Suppressor macrophage (primary cell): ENCODE data around the gene RB1.
"Not testable (repeated sequence)": the region's sequence is repeated elsewhere in the genome, so short reads cannot be mapped to it uniquely, and the experiment has no call there.

Experiments used
- DNase-seq, 4 experiments: peaks; one replicate each; pipeline ENCODE4 v3.0.0-alpha.2; 2020 to 2022

The RB1 gene

GRCh38 chr13:48411841-48412531 lies 108.4 kb downstream of the RB1 start:
- DNase-seq: peak; percentile 48 to 65 (median 52)

GRCh38 chr13:48412881-48413351 lies 109.4 kb downstream of the RB1 start, which contains the start of gene LPAR6:
Gene LPAR6, minus strand, starts transcription at chr13:48413113. Its CDS starts 690 bp downstream, at chr13:48412423.
- DNase-seq: peak; percentile 56 to 84 (median 72)

- DNase-seq: no peak
Observed at GRCh38 chr13:48414501-48414900, 111.0 kb downstream of the RB1 start.

GRCh38 chr13:48415516-48415915 lies 112.0 kb downstream of the RB1 start:
- DNase-seq: no peak

- DNase-seq: not testable (repeated sequence)
Observed at GRCh38 chr13:48422003-48422402, 118.5 kb downstream of the RB1 start.

- no peak for DNase-seq
Observed at GRCh38 chr13:48424212-48424611, 120.7 kb downstream of the RB1 start.

- DNase-seq: no peak
Observed at GRCh38 chr13:48426052-48426451, 122.5 kb downstream of the RB1 start.

GRCh38 chr13:48426755-48427298 lies 123.3 kb downstream of the RB1 start:
- peak in 2 of 4 experiments; percentile 13 to 16 for DNase-seq

GRCh38 chr13:48429036-48429435 lies 125.5 kb downstream of the RB1 start:
- no peak for DNase-seq

GRCh38 chr13:48429886-48430285 lies 126.3 kb downstream of the RB1 start:
- no peak for DNase-seq

GRCh38 chr13:48431431-48431830 lies 127.9 kb downstream of the RB1 start:
- DNase-seq: no peak

- no peak for DNase-seq
Observed at GRCh38 chr13:48431987-48432615, 128.6 kb downstream of the RB1 start.

- peak in 2 of 4 experiments; percentile 4 to 14 for DNase-seq
Observed at GRCh38 chr13:48434200-48434599, 130.6 kb downstream of the RB1 start.

GRCh38 chr13:48436661-48437288 lies 133.2 kb downstream of the RB1 start:
- peak; percentile 13 to 79 (median 48) for DNase-seq

- peak; percentile 45 to 61 (median 56) for DNase-seq
Observed at GRCh38 chr13:48437371-48437770, 133.8 kb downstream of the RB1 start.

- peak in 2 of 4 experiments; percentile 10 to 12 for DNase-seq
Observed at GRCh38 chr13:48443442-48444208, 140.1 kb downstream of the RB1 start.

GRCh38 chr13:48446464-48446863 lies 142.9 kb downstream of the RB1 start:
- DNase-seq: peak; percentile 29 to 76 (median 54)

- DNase-seq: peak in 3 of 4 experiments; percentile 3 to 66 (median 53)
Observed at GRCh38 chr13:48448285-48448958, 144.9 kb downstream of the RB1 start.

- DNase-seq: peak; percentile 29 to 87 (median 58)
Observed at GRCh38 chr13:48448959-48449614, 145.5 kb downstream of the RB1 start.

GRCh38 chr13:48449656-48450055 lies 146.1 kb downstream of the RB1 start:
- DNase-seq: no peak

GRCh38 chr13:48451196-48451595 lies 147.6 kb downstream of the RB1 start:
- DNase-seq: not testable (repeated sequence)
